Measurements from ENCODE around the gene C6orf136.

Gene C6orf136

GRCh38 chr6:30646450-30647241 is at the start of gene C6orf136:
C6orf136 (plus strand) TSS chr6:30647133; CDS start chr6:30647232, 99 bp downstream.
- DNase-seq = peak; percentile 92

GRCh38 chr6:30597315-30598144 is 49.4 kb upstream of the C6orf136 start:
- DNase-seq = peak; percentile 80

GRCh38 chr6:30598912-30599624 is 47.9 kb upstream of the C6orf136 start:
- no peak for DNase-seq

GRCh38 chr6:30599625-30600324 is 47.2 kb upstream of the C6orf136 start:
- DNase-seq = no peak

- no peak for DNase-seq
Measured at GRCh38 chr6:30600451-30600961, 46.4 kb upstream of the C6orf136 start.

GRCh38 chr6:30601436-30601814 is 45.5 kb upstream of the C6orf136 start:
- no peak for DNase-seq

- no peak for DNase-seq
Measured at GRCh38 chr6:30601815-30602641, 44.9 kb upstream of the C6orf136 start.

- DNase-seq = no peak
Measured at GRCh38 chr6:30603961-30604360, 43.0 kb upstream of the C6orf136 start.

GRCh38 chr6:30610065-30610464 is 36.9 kb upstream of the C6orf136 start:
- no peak for DNase-seq

GRCh38 chr6:30611150-30611855 is 35.6 kb upstream of the C6orf136 start:
- DNase-seq = no peak

- DNase-seq = no peak
Measured at GRCh38 chr6:30611856-30612194, 35.1 kb upstream of the C6orf136 start.

- DNase-seq = no peak
Measured at GRCh38 chr6:30612213-30612612, 34.7 kb upstream of the C6orf136 start.

- no peak for DNase-seq
Measured at GRCh38 chr6:30612687-30613248, 34.2 kb upstream of the C6orf136 start.

- no peak for DNase-seq
Measured at GRCh38 chr6:30613251-30614043, 33.5 kb upstream of the C6orf136 start.

- no peak for DNase-seq
Measured at GRCh38 chr6:30614044-30614842, 32.7 kb upstream of the C6orf136 start.

- peak; percentile 77 for DNase-seq
Measured at GRCh38 chr6:30614843-30615218, 32.1 kb upstream of the C6orf136 start.

GRCh38 chr6:30615219-30615957 is 31.5 kb upstream of the C6orf136 start:
- no peak for DNase-seq

Data from activated CD8-positive, alpha-beta memory T cell treated with anti-CD3 and anti-CD28 coated beads, Interleukin-2, amount 50 U/mL, for 4 hours (primary cell).